ENCODE data around the gene APBA2. TPM values are rescaled to one million over a fixed set of nuclear protein-coding genes. Genes with fewer than 3 reads are reported as not detected.

APBA2 gene
- total RNA-seq, 2 experiments from 2014 or later, result not detected

- Histone ChIP-seq H3K79me2 (ENCODE audit: insufficient read depth, low read depth, low read length) (no peaks in the 10 kb centered on the region), H3K9me2 (ENCODE audit: insufficient read depth, low read length) (no peaks in the 10 kb centered on the region), H3K36me3 (ENCODE audit: insufficient read depth, low read length) (no peaks in the 10 kb centered on the region), H3K4me3 (ENCODE audit: low read depth, low read length, poor library complexity, severe bottlenecking) (no peak overlapping the region), H4K20me1 (ENCODE audit: insufficient read depth, low read length) (no peaks in the 10 kb centered on the region), H2AFZ (ENCODE audit: low read length) (no peak overlapping the region), H3K4me2 (ENCODE audit: low read length) (no peak overlapping the region), H3K27ac (ENCODE audit: low read depth, low read length, poor library complexity, severe bottlenecking) (no peak overlapping the region), H3K9me3 (ENCODE audit: low read length) (no peaks in the 10 kb centered on the region), H3K4me1 (ENCODE audit: insufficient read depth, low read length, poor library complexity, severe bottlenecking) (no peaks in the 10 kb centered on the region)
- no peak for DNase-seq (ENCODE audit: low spot score)
- ChIA-PET POLR2A (no interaction called here), CTCF (ENCODE audit: unreplicated experiment) (no interaction called here)
- no peak for TF ChIP-seq EZH2phosphoT487 (IDR thresholded peaks at IDR 0.05; ENCODE audit: borderline replicate concordance, low read depth, low read length)
- TF ChIP-seq, protein P1, sequence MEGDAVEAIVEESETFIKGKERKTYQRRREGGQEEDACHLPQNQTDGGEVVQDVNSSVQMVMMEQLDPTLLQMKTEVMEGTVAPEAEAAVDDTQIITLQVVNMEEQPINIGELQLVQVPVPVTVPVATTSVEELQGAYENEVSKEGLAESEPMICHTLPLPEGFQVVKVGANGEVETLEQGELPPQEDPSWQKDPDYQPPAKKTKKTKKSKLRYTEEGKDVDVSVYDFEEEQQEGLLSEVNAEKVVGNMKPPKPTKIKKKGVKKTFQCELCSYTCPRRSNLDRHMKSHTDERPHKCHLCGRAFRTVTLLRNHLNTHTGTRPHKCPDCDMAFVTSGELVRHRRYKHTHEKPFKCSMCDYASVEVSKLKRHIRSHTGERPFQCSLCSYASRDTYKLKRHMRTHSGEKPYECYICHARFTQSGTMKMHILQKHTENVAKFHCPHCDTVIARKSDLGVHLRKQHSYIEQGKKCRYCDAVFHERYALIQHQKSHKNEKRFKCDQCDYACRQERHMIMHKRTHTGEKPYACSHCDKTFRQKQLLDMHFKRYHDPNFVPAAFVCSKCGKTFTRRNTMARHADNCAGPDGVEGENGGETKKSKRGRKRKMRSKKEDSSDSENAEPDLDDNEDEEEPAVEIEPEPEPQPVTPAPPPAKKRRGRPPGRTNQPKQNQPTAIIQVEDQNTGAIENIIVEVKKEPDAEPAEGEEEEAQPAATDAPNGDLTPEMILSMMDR (conservative IDR thresholded peaks at IDR 0.05; ENCODE audit: low read length), result no peak
- intact Hi-C loops (cut with micrococcal nuclease; ENCODE audit: unreplicated experiment), result loop anchor here (10.0 kb wide), 1 partner anchor 134 kb away; the partner anchor contains the start of gene NSMCE3
- no TSS peak for BruUV-seq (replicated peaks)
Measured at GRCh38 chr15:29130951-29131839, 245.4 kb downstream of the APBA2 start.

- Histone ChIP-seq H3K27ac (ENCODE audit: low read depth, low read length, poor library complexity, severe bottlenecking) (no peak overlapping the region), H3K4me1 (ENCODE audit: insufficient read depth, low read length, poor library complexity, severe bottlenecking) (no peaks in the 10 kb centered on the region), H3K4me3 (ENCODE audit: low read depth, low read length, poor library complexity, severe bottlenecking) (no peak overlapping the region), H4K20me1 (ENCODE audit: insufficient read depth, low read length) (no peaks in the 10 kb centered on the region), H2AFZ (ENCODE audit: low read length) (no peak overlapping the region), H3K4me2 (ENCODE audit: low read length) (no peak overlapping the region), H3K9me2 (ENCODE audit: insufficient read depth, low read length) (no peaks in the 10 kb centered on the region), H3K79me2 (ENCODE audit: insufficient read depth, low read depth, low read length) (no peaks in the 10 kb centered on the region), H3K9me3 (ENCODE audit: low read length) (no peaks in the 10 kb centered on the region), H3K36me3 (ENCODE audit: insufficient read depth, low read length) (no peaks in the 10 kb centered on the region)
- ChIA-PET POLR2A (no interaction called here), CTCF (ENCODE audit: unreplicated experiment) (no interaction called here)
- BruUV-seq (replicated peaks), result no TSS peak
- DNase-seq (ENCODE audit: low spot score), result no peak
- TF ChIP-seq, protein P1 (conservative IDR thresholded peaks at IDR 0.05; ENCODE audit: low read length), result no peak
- TF ChIP-seq EZH2phosphoT487 (IDR thresholded peaks at IDR 0.05; ENCODE audit: borderline replicate concordance, low read depth, low read length), result no peak
- intact Hi-C loops (cut with micrococcal nuclease; ENCODE audit: unreplicated experiment), result loop anchor here (10.0 kb wide), 1 partner anchor 133 kb away; the partner anchor contains the start of gene NSMCE3
Measured at GRCh38 chr15:29131840-29132420, 246.2 kb downstream of the APBA2 start.

Measured in OCI-LY7 (cell line).